B cell (primary cell): ENCODE measurements around the gene STAT4. TPM values are rescaled to one million over a fixed set of nuclear protein-coding genes. Genes with fewer than 3 reads are reported as not detected.

Experiments used
- ATAC-seq: fragments of 200-7000 bp; cut with Tn5 transposase; one replicate; pipeline ENCODE4 v1.10.0; 2021; ENCODE audit warnings: low read depth, mild to moderate bottlenecking, moderate number of reproducible peaks, moderate library complexity
- CTCF ChIA-PET: fragments of 350-600 bp; sonication (Branson Sonifier 250); formaldehyde crosslinking; loops from one replicate; lab custom pipeline; 2021; ENCODE audit warnings: antibody characterized with exemption, inconsistent platforms; lab: Charles Lee
- POLR2A ChIA-PET: fragments of 350-600 bp; sonication (Branson Sonifier 250); formaldehyde crosslinking; loops from one replicate; lab custom pipeline; 2021; ENCODE audit warnings: antibody characterized with exemption; lab: Charles Lee
- DNase-seq: peaks from one replicate; pipeline ENCODE4 v3.0.0; 2013
- H2AFZ ChIP-seq: 2 replicates; pipeline ENCODE4 v1.6.1; 2012; ENCODE audit warnings: mild to moderate bottlenecking, low read depth, low read length; ENCODE audit not compliant: insufficient read depth, poor library complexity, severe bottlenecking
- H3K27ac ChIP-seq, 2 donors: 1 replicate in 1 of 2; 2 replicates in 1 of 2; pipeline ENCODE4 v1.5.1; 2012 to 2013; ENCODE audit warnings: low read length in 2 of 2, mild to moderate bottlenecking in 2 of 2, moderate library complexity in 1 of 2
- H3K27me3 ChIP-seq, 4 experiments: fragments of 200-600 bp in 1 of 4; sonication (generic) in 1 of 4; replicated peaks in 1 of 4; 1 replicate in 2 of 4; 2 replicates in 2 of 4; pipeline versions ENCODE4 v1.6.1 to v1.7.0; 2013 to 2016; ENCODE audit warnings: low read length in 3 of 4, mild to moderate bottlenecking in 2 of 4, mixed read lengths in 1 of 4, moderate library complexity in 1 of 4; ENCODE audit not compliant: insufficient read depth in 4 of 4, control insufficient read depth in 3 of 4; ENCODE audit errors: control extremely low read depth in 1 of 4
- H3K36me3 ChIP-seq, 2 experiments: replicated peaks in 1 of 2; 1 replicate in 1 of 2; 2 replicates in 1 of 2; pipeline versions ENCODE4 v1.6.1 to v1.7.1; 2013; ENCODE audit warnings: low read length in 1 of 2; ENCODE audit not compliant: insufficient read depth in 2 of 2, control insufficient read depth in 1 of 2; ENCODE audit errors: control extremely low read depth in 1 of 2, extremely low read depth in 1 of 2
- H3K4me1 ChIP-seq, 2 donors: fragments of 200-600 bp in 1 of 2; sonication (generic) in 1 of 2; 1 replicate in 1 of 2; 2 replicates in 1 of 2; pipeline versions ENCODE4 v1.5.1 to v1.6.1; 2013 to 2017; ENCODE audit warnings: low read length in 2 of 2; ENCODE audit not compliant: control insufficient read depth in 2 of 2, insufficient read depth in 2 of 2
- H3K4me2 ChIP-seq: replicated peaks from 2 replicates; pipeline ENCODE3; 2012; ENCODE audit warnings: mild to moderate bottlenecking, low read depth, low read length; ENCODE audit not compliant: poor library complexity, severe bottlenecking
- H3K4me3 ChIP-seq, 5 experiments: fragments of 200-600 bp in 1 of 5; sonication (generic) in 1 of 5; 1 replicate in 3 of 5; 2 replicates in 2 of 5; pipeline versions ENCODE4 v1.5.1 to v1.7.0; 2011 to 2016; ENCODE audit warnings: low read length in 4 of 5, mild to moderate bottlenecking in 4 of 5, low read depth in 2 of 5, control low read depth in 1 of 5, moderate library complexity in 1 of 5; ENCODE audit not compliant: insufficient read depth in 1 of 5; ENCODE audit errors: control extremely low read depth in 1 of 5, extremely low read depth in 1 of 5
- H3K79me2 ChIP-seq: fragments of 200-600 bp; sonication (generic); one replicate; pipeline ENCODE4 v1.6.0; 2016; ENCODE audit warnings: low read length; ENCODE audit not compliant: control insufficient read depth, insufficient read depth
- H3K9ac ChIP-seq: fragments of 200-600 bp; sonication (generic); 2 replicates; pipeline ENCODE4 v1.6.1; 2017; ENCODE audit warnings: mild to moderate bottlenecking, low read length, moderate library complexity
- H3K9me3 ChIP-seq, 3 donors: one replicate each; pipeline versions ENCODE4 v1.6.1 to v1.7.1; 2013; ENCODE audit warnings: low read length in 2 of 3; ENCODE audit not compliant: control insufficient read depth in 2 of 3, insufficient read depth in 1 of 3; ENCODE audit errors: control extremely low read depth in 1 of 3
- H4K20me1 ChIP-seq: 2 replicates; pipeline ENCODE4 v1.6.0; 2012; ENCODE audit warnings: mild to moderate bottlenecking, low read length; ENCODE audit not compliant: insufficient read depth, control insufficient read depth, poor library complexity, severe bottlenecking
- H3K27ac Mint-ChIP-seq: one replicate; pipeline ENCODE4 v1.8.0; 2021; ENCODE audit warnings: mixed read lengths
- H3K27me3 Mint-ChIP-seq: one replicate; pipeline ENCODE4 v1.8.0; 2021; ENCODE audit warnings: mixed read lengths
- H3K4me1 Mint-ChIP-seq: one replicate; pipeline ENCODE4 v1.8.0; 2021; ENCODE audit warnings: mixed read lengths
- H3K4me3 Mint-ChIP-seq: one replicate; pipeline ENCODE4 v1.8.0; 2021; ENCODE audit warnings: mixed read lengths
- H3K9me3 Mint-ChIP-seq: one replicate; pipeline ENCODE4 v1.8.0; 2022; ENCODE audit warnings: mixed read lengths; ENCODE audit not compliant: insufficient read depth
- CTCF ChIP-seq: fragments of 200-600 bp; IDR thresholded peaks from one replicate; pipeline ENCODE4 v1.8.0; 2022; ENCODE audit warnings: antibody characterized with exemption, mild to moderate bottlenecking
- EZH2 ChIP-seq: IDR thresholded peaks from 2 replicates; pipeline ENCODE4 v1.6.1; 2012; ENCODE audit warnings: borderline replicate concordance, low read depth, mild to moderate bottlenecking, moderate library complexity, low read length; ENCODE audit not compliant: insufficient read depth, poor library complexity, severe bottlenecking
- WGBS: methylation state at CpG from one replicate; pipeline ENCODE4 v1.1.5; 2013; ENCODE audit warnings: missing lambda C conversion rate; ENCODE audit not compliant: insufficient coverage; 5-methylcytosine and 5-hydroxymethylcytosine counted together
- intact Hi-C: fragments of 100-400 bp; cut with micrococcal nuclease; formaldehyde crosslinking; loops from one replicate; pipeline ENCODE4 v1.10.0; 2022
- polyA plus RNA-seq: library from polyadenylated mRNA; depleted of rRNA; stranded (reverse); fragments of >200 nt; gene quantifications from 2 replicates; pipeline ENCODE4 v1.2.3, GENCODE V29; 2012
- total RNA-seq, 2 donors: library from RNA; stranded (reverse); fragments of 120-200 nt in 1 of 2; gene quantifications; 1 replicate in 1 of 2; 2 replicates in 1 of 2; pipeline versions ENCODE4 v1.2.3 to v1.2.4, GENCODE V29; 2013 to 2022

Gene STAT4
- total and polyA plus RNA-seq, 2 donors (not counting 1 experiment from before 2014, with no cell fraction given): 2.0 to 62.1 TPM

GRCh38 chr2:191030521-191031154, 120.2 kb downstream of the STAT4 start:
- no peaks in the 10 kb centered on the region for H3K36me3 ChIP-seq
- H3K27ac ChIP-seq: no peak overlapping the region
- H3K79me2 ChIP-seq: no peaks in the 10 kb centered on the region
- H2AFZ ChIP-seq: peak overlapping the region; percentile 39
- H3K27ac Mint-ChIP-seq: no peak overlapping the region
- H3K9ac ChIP-seq: no peak overlapping the region
- WGBS: 50% methylated on average over 2 of the region's 8 CpGs
- H3K4me1 Mint-ChIP-seq: peaks cover 3% of the 10 kb centered on the region
- H3K4me1 ChIP-seq: peaks cover 0 to 6% of the 10 kb centered on the region in 2 donors
- peak overlapping the region; percentile 57 for H3K4me2 ChIP-seq
- DNase-seq (peak; percentile 73), ATAC-seq (peak; percentile 77)
- no peaks in the 10 kb centered on the region for H3K27me3 ChIP-seq
- no peaks in the 10 kb centered on the region for H3K9me3 ChIP-seq
- H4K20me1 ChIP-seq: no peaks in the 10 kb centered on the region
- CTCF ChIA-PET: interaction anchor here (0.9 to 1.7 kb wide), 5 partner anchors 10 to 180 kb away, joined by 3 to 10 read pairs (median 5); no protein-coding TSS in a partner anchor
- H3K4me3 Mint-ChIP-seq: peak overlapping the region; percentile 5
- intact Hi-C loops: loop anchor here (1.0 kb wide), 3 partner anchors 10 to 180 kb away; no protein-coding TSS in a partner anchor
- H3K27me3 Mint-ChIP-seq: no peaks in the 10 kb centered on the region
- POLR2A ChIA-PET: no interaction called here
- no peaks in the 10 kb centered on the region for H3K9me3 Mint-ChIP-seq
- TF ChIP-seq EZH2: no peak
- TF ChIP-seq CTCF: peak; percentile 82
- no peak overlapping the region for H3K4me3 ChIP-seq

DNA sequence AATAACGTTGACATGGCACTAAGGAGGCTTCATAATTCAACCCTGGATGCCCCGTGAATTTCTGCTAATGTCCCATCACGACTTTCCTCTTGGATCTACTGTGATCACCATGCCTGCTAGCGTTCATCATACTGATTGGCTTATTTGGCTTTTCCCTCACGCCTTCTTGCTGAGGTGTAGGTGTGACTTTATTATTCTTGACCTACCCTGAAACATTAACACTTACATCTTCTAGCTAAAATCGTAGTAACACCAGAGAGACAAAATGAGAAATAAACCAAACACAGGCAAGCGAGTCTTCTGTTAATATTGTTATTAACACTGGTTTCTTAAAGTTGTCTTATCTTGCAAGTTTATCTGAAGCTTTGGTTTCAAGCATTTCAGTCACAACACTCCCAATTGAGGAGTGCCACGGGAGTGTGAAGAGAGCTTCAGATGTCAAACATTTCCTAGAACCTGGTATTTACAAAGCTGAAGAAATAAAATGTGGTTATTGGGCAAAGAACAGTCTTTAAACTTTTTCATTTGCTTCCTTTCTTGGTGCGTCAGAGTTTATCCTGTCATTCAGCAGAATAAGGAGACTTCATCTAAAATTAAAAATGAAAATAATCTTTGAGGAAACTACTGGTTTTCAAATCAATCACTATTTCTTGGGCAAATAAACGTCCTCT, 121.4 kb downstream of the STAT4 start:
- Histone ChIP-seq H3K9me3 (no peaks in the 10 kb centered on the region), H3K4me1 (peaks cover 0 to 6% of the 10 kb centered on the region in 2 donors), H3K4me2 (no peak overlapping the region), H3K79me2 (no peaks in the 10 kb centered on the region), H3K9ac (no peak overlapping the region), H3K36me3 (no peaks in the 10 kb centered on the region), H3K27me3 (no peaks in the 10 kb centered on the region), H3K4me3 (no peak overlapping the region), H4K20me1 (no peaks in the 10 kb centered on the region), H3K27ac (no peak overlapping the region), H2AFZ (no peak overlapping the region)
- 89% methylated on average over 3 of the region's 10 CpGs for WGBS
- TF ChIP-seq CTCF: no peak
- no peak overlapping the region for H3K27ac Mint-ChIP-seq
- H3K4me1 Mint-ChIP-seq: peaks cover 3% of the 10 kb centered on the region
- ChIA-PET CTCF (interaction anchor here (0.6 to 2.9 kb wide), 10 partner anchors 9 to 245 kb away, joined by 3 to 13 read pairs (median 5); no protein-coding TSS in a partner anchor), POLR2A (no interaction called here)
- no peaks in the 10 kb centered on the region for H3K27me3 Mint-ChIP-seq
- no peaks in the 10 kb centered on the region for H3K9me3 Mint-ChIP-seq
- DNase-seq (no peak), ATAC-seq (no peak)
- no peak overlapping the region for H3K4me3 Mint-ChIP-seq
- intact Hi-C loops: loop anchor here (10.0 kb wide), 1 partner anchor 1585 kb away; the partner anchor contains the start of gene WDR75
